SK-N-SH treated with all-trans-retinoic acid at 6 μM for 48 hours (cell line): ENCODE measurements around the gene CEP85.

Experiments used
- ZFP3 ChIP-seq: fragments of 250-450 bp; sonication (Bioruptor Pico); IDR thresholded peaks from 2 replicates; pipeline ENCODE4 v1.5.0; 2020; ENCODE audit warnings: mild to moderate bottlenecking, moderate library complexity
- TF ChIP-seq, protein P1 (sequence below): fragments of 250-450 bp; sonication (Bioruptor Pico); IDR thresholded peaks from 2 replicates; pipeline ENCODE4 v1.5.0; 2020; ENCODE audit warnings: mild to moderate bottlenecking, moderate library complexity
- TF ChIP-seq, protein P2 (sequence below): fragments of 250-450 bp; sonication (Bioruptor Pico); IDR thresholded peaks from 2 replicates; pipeline ENCODE4 v1.8.0; 2020; ENCODE audit warnings: mild to moderate bottlenecking, moderate library complexity, borderline replicate concordance

DNA sequence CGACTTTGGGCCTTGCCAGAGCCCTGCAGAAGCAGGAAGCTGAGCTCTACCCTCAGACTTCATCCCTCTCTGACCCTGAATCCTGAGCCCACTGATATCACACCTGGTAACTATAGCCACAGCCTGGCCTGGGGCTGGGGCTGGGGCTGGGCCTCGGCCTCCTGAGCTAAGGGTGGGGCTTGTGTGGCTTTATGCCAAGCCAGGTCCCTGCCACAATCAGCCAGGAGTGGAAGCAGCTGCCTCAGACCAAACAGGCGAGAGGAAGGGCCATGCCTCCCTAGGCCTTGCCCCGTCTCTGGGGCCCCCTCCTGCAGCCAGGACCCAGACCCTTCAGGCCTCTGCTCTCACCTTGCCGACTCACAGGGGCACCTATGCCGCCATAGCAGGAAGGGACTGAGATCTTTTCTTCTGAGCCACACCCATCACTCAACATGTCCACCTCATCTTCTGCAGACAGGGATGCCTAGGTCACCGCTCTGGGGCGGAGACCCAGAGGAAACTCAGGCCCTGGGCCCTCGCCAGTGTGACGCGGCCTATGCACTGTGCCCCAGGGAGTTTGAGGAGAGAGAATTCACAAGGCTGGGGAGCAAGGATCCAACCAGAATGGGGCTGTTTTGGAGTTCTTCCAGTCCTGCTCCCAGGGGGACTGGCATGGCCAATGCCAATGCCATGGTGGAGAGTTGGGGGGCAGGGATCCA lies 66.7 kb downstream of the CEP85 start:
- TF ChIP-seq, protein P1, sequence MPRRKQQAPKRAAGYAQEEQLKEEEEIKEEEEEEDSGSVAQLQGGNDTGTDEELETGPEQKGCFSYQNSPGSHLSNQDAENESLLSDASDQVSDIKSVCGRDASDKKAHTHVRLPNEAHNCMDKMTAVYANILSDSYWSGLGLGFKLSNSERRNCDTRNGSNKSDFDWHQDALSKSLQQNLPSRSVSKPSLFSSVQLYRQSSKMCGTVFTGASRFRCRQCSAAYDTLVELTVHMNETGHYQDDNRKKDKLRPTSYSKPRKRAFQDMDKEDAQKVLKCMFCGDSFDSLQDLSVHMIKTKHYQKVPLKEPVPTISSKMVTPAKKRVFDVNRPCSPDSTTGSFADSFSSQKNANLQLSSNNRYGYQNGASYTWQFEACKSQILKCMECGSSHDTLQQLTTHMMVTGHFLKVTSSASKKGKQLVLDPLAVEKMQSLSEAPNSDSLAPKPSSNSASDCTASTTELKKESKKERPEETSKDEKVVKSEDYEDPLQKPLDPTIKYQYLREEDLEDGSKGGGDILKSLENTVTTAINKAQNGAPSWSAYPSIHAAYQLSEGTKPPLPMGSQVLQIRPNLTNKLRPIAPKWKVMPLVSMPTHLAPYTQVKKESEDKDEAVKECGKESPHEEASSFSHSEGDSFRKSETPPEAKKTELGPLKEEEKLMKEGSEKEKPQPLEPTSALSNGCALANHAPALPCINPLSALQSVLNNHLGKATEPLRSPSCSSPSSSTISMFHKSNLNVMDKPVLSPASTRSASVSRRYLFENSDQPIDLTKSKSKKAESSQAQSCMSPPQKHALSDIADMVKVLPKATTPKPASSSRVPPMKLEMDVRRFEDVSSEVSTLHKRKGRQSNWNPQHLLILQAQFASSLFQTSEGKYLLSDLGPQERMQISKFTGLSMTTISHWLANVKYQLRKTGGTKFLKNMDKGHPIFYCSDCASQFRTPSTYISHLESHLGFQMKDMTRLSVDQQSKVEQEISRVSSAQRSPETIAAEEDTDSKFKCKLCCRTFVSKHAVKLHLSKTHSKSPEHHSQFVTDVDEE = no peak
- TF ChIP-seq, protein P2, sequence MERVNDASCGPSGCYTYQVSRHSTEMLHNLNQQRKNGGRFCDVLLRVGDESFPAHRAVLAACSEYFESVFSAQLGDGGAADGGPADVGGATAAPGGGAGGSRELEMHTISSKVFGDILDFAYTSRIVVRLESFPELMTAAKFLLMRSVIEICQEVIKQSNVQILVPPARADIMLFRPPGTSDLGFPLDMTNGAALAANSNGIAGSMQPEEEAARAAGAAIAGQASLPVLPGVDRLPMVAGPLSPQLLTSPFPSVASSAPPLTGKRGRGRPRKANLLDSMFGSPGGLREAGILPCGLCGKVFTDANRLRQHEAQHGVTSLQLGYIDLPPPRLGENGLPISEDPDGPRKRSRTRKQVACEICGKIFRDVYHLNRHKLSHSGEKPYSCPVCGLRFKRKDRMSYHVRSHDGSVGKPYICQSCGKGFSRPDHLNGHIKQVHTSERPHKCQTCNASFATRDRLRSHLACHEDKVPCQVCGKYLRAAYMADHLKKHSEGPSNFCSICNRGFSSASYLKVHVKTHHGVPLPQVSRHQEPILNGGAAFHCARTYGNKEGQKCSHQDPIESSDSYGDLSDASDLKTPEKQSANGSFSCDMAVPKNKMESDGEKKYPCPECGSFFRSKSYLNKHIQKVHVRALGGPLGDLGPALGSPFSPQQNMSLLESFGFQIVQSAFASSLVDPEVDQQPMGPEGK = no peak
- TF ChIP-seq ZFP3 (CRISPR knock-in tag) = no peak
